Measurements from ENCODE around the gene FBN3.

The FBN3 gene

DNA sequence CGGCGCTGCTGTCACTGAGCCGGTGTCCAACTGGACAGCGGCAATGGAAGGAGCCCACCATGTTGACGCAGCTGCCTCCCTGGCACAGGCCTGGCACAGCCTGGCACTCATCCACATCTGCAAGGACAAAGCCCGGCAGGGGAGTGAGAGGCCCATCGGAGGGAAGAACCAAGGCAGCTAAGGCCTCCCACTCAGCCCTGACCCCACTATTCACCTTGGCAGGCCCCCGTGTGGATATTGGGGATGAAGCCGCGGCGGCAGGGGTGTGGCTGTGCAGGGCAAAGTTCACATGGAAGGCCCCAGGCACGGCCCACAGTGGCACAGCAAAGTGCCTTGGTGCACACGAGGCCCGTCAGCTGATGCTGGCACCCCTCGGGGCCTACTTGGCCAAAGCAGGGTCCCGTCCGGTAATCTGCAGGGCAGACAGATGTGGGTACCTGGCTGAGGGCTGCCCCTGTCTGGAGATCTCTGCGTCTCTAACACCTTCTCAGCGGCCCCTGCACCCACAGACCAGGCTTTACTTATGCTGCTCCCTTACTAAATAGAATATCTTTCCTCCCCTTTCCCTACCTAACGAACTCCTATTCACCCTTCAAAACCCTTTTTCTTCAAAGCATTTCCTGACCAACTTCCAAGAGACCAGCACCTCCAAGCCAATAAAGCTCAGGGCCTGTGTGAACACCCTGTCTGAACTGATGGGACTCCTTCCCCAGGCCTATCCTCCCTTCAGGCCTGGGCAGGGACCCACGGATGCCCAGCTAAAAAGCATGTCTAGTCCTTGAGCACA, 7.5 kb downstream of the FBN3 start:
- FAIRE-seq (no peak), DNase-seq (ENCODE audit: insufficient read length, low spot score) (no peak)
- TF ChIP-seq POLR2A (IDR thresholded peaks at IDR 0.05; ENCODE audit: low read depth, low read length) = no peak

DNA sequence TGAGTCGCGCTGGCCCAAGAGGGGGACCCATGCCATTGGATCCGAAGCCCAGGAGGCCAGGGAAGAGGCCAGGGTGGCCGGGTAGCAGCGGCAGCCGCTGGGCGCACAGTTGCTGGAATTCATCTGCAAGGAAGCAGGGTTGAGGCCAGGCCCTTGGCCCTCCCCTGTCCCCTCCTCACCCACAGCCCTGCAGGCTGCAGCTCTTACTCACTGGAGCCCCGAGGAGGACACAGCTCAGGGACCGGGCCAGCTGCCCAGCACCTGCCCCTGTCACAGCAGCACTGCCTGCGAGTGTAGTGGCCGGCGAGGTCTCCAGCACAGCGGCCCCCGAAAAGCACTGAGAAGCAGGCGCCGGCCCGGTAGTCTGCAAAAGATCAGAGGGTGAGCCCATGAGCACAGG, 11.2 kb downstream of the FBN3 start:
- TF ChIP-seq POLR2A (IDR thresholded peaks at IDR 0.05; ENCODE audit: low read depth, low read length) = no peak
- no peak for FAIRE-seq
- no peak for DNase-seq (ENCODE audit: insufficient read length, low spot score)

DNA sequence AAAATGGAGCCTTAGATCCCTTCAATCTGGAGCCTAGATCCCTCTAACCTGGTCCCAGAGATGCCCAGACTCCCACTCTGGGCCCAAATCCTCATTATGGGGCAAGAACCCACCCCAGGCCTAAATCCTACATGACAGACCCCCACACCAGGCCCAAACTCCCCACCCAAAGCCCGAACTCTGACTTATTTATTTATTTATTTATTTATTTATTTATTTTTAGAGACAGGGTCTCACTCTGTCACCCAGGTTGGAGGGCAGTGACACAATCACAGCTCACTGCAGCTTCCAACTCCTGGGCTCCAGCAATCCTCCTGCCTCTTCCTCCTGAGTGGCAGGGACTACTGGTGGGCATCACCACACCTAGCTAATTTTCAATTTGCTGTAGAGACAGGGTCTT, 12.0 kb downstream of the FBN3 start:
- DNase-seq (ENCODE audit: insufficient read length, low spot score) (no peak), FAIRE-seq (no peak)
- TF ChIP-seq POLR2A (IDR thresholded peaks at IDR 0.05; ENCODE audit: low read depth, low read length) = no peak

DNA sequence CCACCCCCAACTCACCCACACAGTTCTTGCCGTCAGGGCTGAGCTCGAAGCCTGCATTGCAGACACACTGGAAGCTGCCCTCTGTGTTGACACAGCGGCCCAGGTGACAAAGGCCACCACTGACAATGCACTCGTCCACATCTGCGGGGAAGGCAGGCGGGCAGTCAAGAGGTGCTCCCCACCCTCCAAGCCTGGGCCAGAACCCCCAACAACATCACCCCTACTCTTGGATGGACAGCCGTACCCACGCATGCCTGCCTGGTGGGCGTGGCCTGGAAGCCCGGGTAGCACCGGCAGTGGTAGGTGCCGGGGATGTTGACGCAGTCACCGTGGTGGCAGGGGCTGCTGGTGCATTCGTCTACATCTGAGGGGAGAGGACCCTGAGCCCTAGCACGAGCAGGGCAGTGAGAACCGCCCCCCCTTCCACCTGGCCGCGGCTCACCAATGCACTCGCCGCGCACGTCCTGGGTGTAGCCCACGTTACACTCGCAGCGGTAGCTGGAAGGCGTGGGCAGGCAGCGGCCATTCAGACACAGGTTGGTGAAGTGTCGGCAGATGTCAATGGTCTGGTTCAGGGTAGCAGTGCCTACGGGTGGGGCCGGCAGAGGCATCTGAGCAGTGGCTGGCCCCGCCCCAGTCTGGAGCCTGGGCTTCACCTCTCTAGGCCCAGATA, 13.3 kb downstream of the FBN3 start:
- TF ChIP-seq POLR2A (IDR thresholded peaks at IDR 0.05; ENCODE audit: low read depth, low read length) = no peak
- FAIRE-seq (no peak), DNase-seq (ENCODE audit: insufficient read length, low spot score) (no peak)

DNA sequence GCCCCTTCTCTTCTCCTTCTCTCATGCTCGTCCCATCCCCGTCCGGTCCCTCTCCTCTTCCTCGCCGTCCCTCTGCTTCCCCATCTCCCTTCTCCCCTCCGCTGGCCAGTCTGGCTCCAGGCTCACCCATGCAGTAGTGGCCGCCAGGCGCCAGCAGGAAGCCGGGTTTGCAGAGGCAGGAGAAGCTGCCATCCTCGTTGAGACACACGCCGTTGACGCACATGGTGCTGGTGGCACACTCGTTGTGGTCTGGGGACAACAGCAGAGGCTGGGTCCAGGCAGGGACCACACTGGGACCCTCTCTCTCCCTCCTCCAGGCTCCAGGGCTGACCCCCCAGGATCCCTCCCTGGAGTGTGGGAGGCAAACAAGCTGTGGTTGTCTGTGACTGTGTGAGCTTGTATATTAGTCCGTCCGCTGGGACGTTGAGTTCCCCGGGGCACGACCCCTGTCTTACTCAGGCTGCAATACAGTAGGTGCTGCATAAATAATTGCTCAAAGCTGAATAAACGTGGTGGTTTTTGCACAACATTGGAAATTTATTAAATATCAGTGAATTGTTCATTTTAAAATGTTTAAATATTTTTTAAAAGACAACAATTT, 16.4 kb downstream of the FBN3 start:
- no peak for FAIRE-seq
- no peak for DNase-seq (ENCODE audit: insufficient read length, low spot score)
- no peak for TF ChIP-seq POLR2A (IDR thresholded peaks at IDR 0.05; ENCODE audit: low read depth, low read length)

DNA sequence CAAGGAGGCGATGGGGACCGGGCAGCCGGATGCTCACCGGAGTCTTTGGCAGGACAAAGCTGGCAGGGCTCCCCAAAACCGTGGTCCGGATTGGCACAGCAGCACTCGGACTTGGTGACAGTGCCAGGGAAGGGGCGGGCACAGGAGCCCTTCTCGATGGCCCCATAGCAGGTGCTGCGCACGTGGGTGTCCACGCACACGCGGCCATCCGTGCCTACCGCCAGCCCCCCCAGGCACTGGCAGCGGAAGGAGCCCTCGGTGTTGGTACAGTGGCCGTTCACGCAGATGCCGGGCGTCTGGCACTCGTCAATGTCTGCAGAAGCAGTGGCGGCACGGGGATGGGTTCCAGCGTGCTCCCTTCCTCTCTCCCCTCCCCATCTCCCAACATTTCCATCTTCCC, 17.9 kb downstream of the FBN3 start:
- DNase-seq (ENCODE audit: insufficient read length, low spot score) (no peak), FAIRE-seq (no peak)
- no peak for TF ChIP-seq POLR2A (IDR thresholded peaks at IDR 0.05; ENCODE audit: low read depth, low read length)

DNA sequence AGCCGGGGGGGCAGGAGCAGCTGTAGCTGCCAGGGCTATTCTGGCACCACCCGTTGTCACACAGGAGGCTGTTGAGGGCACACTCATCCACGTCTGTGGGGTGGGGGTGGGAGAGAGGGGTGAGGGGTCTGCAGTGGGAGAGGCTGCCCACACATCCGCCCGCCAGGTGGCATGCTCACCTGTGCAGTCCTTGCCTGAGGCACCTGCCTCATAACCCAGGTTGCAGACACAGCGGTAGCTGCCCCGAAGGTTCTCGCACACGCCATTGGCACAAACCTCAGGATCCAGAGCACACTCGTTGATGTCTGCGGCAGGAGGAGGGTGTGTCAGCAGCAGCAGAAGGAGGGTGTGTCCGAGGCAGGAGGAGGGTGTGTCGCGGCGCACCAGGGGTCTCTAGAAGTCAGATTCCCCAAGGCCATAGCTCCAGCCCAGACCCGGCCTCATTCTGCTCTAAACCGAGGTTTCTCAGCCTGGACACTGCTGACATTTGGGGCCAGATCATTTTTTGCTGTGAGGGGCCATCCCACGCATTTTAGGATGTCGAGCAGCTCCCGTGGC, 20.3 kb downstream of the FBN3 start:
- no peak for TF ChIP-seq POLR2A (IDR thresholded peaks at IDR 0.05; ENCODE audit: low read depth, low read length)
- FAIRE-seq = no peak
- DNase-seq (ENCODE audit: insufficient read length, low spot score) = no peak

DNA sequence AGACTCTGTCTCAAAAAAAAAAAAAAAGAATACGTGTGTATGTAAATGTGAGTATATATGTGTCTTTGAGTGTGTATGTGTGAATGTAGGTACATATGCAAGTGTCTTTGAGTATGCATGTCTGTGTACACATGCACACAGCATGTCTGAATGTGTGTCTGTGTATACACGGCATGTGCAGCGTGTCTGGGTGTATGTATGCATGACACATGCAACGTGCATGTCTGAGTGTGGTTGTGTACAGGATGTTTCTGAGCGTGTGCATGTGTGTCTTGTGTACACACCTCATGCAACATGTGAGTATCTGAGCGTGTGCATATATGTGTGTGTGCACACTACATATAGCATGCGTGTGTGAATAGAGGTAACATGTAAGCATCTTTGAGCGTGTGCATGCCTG, 20.8 kb downstream of the FBN3 start:
- DNase-seq (ENCODE audit: insufficient read length, low spot score) (no peak), FAIRE-seq (no peak)
- TF ChIP-seq POLR2A (IDR thresholded peaks at IDR 0.05; ENCODE audit: low read depth, low read length) = no peak

DNA sequence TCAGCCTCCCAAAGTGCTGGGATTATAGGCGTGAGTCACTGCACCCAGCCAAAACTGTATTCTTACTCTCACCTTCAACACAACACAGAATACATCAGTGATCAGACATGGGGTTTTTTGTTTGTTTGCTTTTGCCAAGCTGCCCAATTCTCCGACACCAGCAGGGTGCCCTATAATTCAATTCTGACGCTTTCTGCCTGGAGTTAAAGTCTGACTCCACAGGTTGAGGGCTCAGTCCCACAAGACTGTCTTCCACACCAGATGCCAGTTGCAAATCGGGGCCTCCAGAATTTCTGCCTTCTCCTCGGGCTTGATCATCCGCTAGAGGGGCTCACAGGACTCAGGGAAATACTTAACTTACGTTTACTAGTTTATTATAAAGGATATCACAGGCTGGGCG, 22.1 kb downstream of the FBN3 start:
- FAIRE-seq = no peak
- no peak for DNase-seq (ENCODE audit: insufficient read length, low spot score)
- TF ChIP-seq POLR2A (IDR thresholded peaks at IDR 0.05; ENCODE audit: low read depth, low read length) = no peak

DNA sequence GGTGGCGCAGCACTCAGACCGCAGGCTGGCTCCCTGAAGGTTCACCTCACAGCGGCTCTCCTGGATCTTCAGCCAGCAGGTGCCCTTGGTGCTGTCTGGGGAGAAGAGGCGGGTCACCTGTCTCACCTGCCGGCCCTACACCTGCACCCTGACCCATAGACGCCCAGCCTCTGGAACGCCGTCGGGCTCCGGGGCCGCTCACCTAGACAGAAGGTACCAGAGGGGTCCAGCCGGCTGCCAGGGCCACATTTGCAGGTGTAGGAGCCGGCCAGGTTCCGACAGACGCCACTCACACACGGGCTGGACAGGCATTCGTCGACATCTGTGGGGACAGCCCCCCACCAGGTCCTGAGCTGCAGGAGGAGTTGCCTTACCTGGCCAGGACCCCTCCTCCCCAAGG, 22.9 kb downstream of the FBN3 start:
- FAIRE-seq = no peak
- no peak for TF ChIP-seq POLR2A (IDR thresholded peaks at IDR 0.05; ENCODE audit: low read depth, low read length)
- no peak for DNase-seq (ENCODE audit: insufficient read length, low spot score)

DNA sequence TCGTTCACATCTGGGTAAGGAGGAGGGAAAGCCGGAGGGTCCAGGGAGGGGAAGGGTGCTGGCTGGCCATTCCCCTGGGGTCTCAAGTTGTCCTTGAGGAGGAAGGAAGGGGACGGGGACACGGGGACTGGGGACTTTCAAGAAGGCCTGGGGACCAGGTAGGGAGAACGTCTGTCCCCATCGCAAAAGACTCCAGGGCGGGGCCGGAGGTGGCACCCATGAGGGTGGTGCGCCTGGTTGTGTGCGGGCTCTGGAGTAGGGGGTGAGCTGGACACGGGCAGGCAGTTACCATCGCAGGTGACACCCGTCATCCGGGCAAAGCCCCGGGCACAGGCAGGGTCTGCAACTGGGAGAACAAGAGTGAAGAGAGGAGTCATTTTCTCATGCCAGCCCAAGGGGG, 23.4 kb downstream of the FBN3 start:
- no peak for FAIRE-seq
- TF ChIP-seq POLR2A (IDR thresholded peaks at IDR 0.05; ENCODE audit: low read depth, low read length) = no peak
- DNase-seq (ENCODE audit: insufficient read length, low spot score) = no peak

DNA sequence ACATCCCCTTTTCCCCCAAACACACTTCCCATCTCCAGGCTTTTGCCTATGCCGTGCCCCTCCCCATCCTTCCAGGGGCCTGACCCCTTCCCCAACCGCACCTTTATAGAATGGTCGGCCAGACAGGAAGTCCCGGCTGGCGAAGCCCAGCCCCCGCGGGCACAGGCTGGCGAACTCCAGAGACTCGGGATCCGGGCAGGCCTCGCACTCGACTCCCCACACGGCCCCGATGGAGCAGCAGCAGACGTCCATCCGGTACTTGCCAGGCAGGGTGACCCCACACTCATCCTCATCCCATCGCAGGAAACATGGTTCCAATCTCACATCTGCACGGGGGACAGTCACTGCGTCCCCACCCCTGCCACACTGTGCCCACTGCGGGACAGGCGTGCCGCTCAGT, 25.7 kb downstream of the FBN3 start:
- no peak for TF ChIP-seq POLR2A (IDR thresholded peaks at IDR 0.05; ENCODE audit: low read depth, low read length)
- FAIRE-seq (no peak), DNase-seq (ENCODE audit: insufficient read length, low spot score) (no peak)

DNA sequence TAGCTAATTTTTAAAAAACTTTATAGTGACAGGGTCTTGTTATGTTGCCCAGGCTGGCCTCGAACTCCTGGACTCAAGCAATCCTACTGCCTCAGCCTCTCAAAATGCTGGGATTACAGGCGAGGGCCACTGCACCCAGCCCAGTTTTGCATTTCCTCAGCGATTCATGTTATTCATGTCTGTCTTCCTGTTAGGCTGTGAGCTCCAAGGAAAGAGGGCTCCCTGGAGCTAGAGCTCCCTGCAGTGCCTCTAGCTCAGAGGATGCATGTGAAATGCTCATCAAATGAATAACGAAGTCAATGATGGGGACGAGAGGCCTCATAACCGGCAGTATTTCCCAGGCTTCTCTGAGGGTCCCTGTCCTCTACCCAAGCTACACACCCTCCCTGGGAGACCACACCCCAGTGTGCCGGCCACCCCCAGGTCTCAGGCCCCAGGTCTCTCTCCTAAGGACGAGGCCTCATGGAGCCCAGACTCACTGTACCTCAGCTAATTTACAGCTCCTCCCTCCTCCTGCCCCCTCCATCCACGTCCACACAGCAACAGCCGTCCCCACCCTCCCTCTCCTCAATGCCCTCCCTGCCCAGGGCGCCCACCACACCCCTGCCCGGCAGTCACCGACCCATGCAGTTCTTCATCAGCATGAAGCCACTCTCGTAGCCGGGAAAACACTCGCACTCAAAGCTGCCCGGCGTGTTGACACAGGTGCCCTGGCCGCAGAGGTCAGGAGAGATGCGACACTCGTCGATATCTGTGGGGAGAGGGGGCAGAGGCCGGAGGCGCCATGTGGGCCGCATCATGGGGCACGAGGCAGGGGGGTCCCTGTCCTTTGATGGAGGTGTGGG, 28.5 kb downstream of the FBN3 start:
- TF ChIP-seq POLR2A (IDR thresholded peaks at IDR 0.05; ENCODE audit: low read depth, low read length) = no peak
- no peak for FAIRE-seq

DNA sequence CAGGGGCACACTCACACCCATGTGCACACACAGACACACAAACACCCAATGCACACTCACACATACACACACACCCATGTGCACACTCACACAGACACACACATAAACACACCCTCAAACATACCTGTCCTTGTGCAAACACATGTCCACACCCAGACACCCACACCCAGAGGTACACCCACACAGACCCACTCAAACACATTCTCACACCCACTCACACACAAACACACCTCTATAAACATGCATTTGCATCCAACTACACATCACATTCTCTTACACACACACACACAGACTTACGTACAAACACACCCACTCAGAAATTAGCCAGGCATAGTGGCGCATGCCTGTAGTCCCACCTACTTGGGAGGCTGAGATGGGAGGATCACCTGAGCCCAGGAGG, 31.4 kb downstream of the FBN3 start:
- TF ChIP-seq POLR2A (IDR thresholded peaks at IDR 0.05; ENCODE audit: low read depth, low read length) = no peak
- no peak for FAIRE-seq
- no peak for DNase-seq (ENCODE audit: insufficient read length, low spot score)

More for the DNA sequence above, 28.5 kb downstream of the FBN3 start:
- no peak for DNase-seq (ENCODE audit: insufficient read length, low spot score)
